OCI-LY7 (cell line): ENCODE data around the gene SRRM2.

Experiments
- EZH2phosphoT487 ChIP-seq: fragments of 200-600 bp; sonication (generic); IDR thresholded peaks from 2 replicates; pipeline ENCODE4 v1.6.1; 2018; ENCODE audit warnings: low read depth, borderline replicate concordance, mild to moderate bottlenecking, mixed run types, antibody characterized with exemption, low read length, moderate library complexity, mixed read lengths
- TF ChIP-seq, protein P1 (sequence below): fragments of 200-600 bp; sonication (generic); conservative IDR thresholded peaks from 2 replicates; pipeline ENCODE4 v1.5.1; 2014; ENCODE audit warnings: mild to moderate bottlenecking, antibody characterized with exemption, low read length, moderate library complexity, mixed read lengths

DNA sequence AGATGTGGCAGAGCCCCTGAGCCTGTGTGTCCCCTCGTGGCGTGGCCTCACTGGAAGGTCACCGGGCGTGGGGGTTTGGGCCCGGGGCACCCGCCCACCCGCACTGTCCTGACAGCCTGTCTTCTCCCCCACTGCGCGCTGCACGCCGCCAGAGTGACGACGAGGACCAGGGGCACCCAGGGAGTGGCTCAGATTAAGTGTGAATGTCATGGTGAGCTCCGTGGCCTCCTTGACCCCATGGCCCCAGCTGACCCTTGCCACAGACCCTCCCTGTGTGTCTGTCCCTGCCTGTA lies 47.5 kb upstream of the SRRM2 start:
- TF ChIP-seq, protein P1, sequence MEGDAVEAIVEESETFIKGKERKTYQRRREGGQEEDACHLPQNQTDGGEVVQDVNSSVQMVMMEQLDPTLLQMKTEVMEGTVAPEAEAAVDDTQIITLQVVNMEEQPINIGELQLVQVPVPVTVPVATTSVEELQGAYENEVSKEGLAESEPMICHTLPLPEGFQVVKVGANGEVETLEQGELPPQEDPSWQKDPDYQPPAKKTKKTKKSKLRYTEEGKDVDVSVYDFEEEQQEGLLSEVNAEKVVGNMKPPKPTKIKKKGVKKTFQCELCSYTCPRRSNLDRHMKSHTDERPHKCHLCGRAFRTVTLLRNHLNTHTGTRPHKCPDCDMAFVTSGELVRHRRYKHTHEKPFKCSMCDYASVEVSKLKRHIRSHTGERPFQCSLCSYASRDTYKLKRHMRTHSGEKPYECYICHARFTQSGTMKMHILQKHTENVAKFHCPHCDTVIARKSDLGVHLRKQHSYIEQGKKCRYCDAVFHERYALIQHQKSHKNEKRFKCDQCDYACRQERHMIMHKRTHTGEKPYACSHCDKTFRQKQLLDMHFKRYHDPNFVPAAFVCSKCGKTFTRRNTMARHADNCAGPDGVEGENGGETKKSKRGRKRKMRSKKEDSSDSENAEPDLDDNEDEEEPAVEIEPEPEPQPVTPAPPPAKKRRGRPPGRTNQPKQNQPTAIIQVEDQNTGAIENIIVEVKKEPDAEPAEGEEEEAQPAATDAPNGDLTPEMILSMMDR: no peak
- TF ChIP-seq EZH2phosphoT487: no peak
